IPS DF 4.7 (cell line): ENCODE data around the gene POU2F3.

Experiments used
- DNase-seq: peaks from one replicate; pipeline ENCODE4 v3.0.0-alpha.2; 2013; ENCODE audit warnings: low spot score; ENCODE audit errors: extremely low read depth

Gene POU2F3

GRCh38 chr11:120337355-120338106 is 97.6 kb downstream of the POU2F3 start:
- DNase-seq, result no peak

- no peak for DNase-seq
These were observed 98.4 kb downstream of the POU2F3 start for GRCh38 chr11:120338107-120338933.

GRCh38 chr11:120339394-120339890 is 99.5 kb downstream of the POU2F3 start:
- no peak for DNase-seq

GRCh38 chr11:120340529-120340928 is 100.6 kb downstream of the POU2F3 start:
- DNase-seq, result no peak

GRCh38 chr11:120342226-120342625 is 102.3 kb downstream of the POU2F3 start:
- no peak for DNase-seq

- DNase-seq, result no peak
These were observed 102.7 kb downstream of the POU2F3 start for GRCh38 chr11:120342678-120343077.

GRCh38 chr11:120343429-120343828 is 103.5 kb downstream of the POU2F3 start:
- DNase-seq, result no peak

GRCh38 chr11:120344302-120345004 is 104.5 kb downstream of the POU2F3 start:
- no peak for DNase-seq

GRCh38 chr11:120346233-120346632 is 106.3 kb downstream of the POU2F3 start:
- no peak for DNase-seq

GRCh38 chr11:120350637-120351036 is 110.7 kb downstream of the POU2F3 start:
- no peak for DNase-seq

- DNase-seq, result no peak
These were observed 112.5 kb downstream of the POU2F3 start for GRCh38 chr11:120352405-120352804.

GRCh38 chr11:120354068-120354467 is 114.1 kb downstream of the POU2F3 start:
- DNase-seq, result no peak

GRCh38 chr11:120354779-120355178 is 114.8 kb downstream of the POU2F3 start:
- no peak for DNase-seq

- DNase-seq, result no peak
These were observed 117.7 kb downstream of the POU2F3 start for GRCh38 chr11:120357620-120358019.

- no peak for DNase-seq
These were observed 118.8 kb downstream of the POU2F3 start for GRCh38 chr11:120358729-120359128.

GRCh38 chr11:120363436-120363835 is 123.5 kb downstream of the POU2F3 start:
- no peak for DNase-seq

GRCh38 chr11:120365512-120365911 is 125.6 kb downstream of the POU2F3 start:
- no peak for DNase-seq
